HG03558 (cell line): ENCODE measurements around the gene PEX12.
"Not testable (repeated sequence)": the region's sequence is repeated elsewhere in the genome, so short reads cannot be mapped to it uniquely, and the experiment has no call there.

ENCODE experiments used
- ATAC-seq: cut with Tn5 transposase; IDR thresholded peaks from one replicate; pipeline ENCODE4 v1.9.1; 2021; ENCODE audit warnings: moderate number of reproducible peaks; ENCODE audit not compliant: unreplicated experiment; ENCODE audit errors: extremely low read depth

The PEX12 gene

GRCh38 chr17:35578197-35578928, at the start of gene PEX12:
TSS of gene PEX12 (minus strand) at chr17:35578571. CDS start at chr17:35578021, 550 bp downstream.
- peak; percentile 71 for ATAC-seq

- no peak for ATAC-seq
These were observed 49.0 kb upstream of the PEX12 start for GRCh38 chr17:35627417-35627816.

GRCh38 chr17:35621768-35622167, 43.4 kb upstream of the PEX12 start:
- no peak for ATAC-seq

GRCh38 chr17:35618628-35619027, 40.3 kb upstream of the PEX12 start:
- no peak for ATAC-seq

- no peak for ATAC-seq
These were observed 39.1 kb upstream of the PEX12 start for GRCh38 chr17:35617505-35617904.

- ATAC-seq: no peak
These were observed 38.2 kb upstream of the PEX12 start for GRCh38 chr17:35616536-35616935.

GRCh38 chr17:35614810-35615209, 36.4 kb upstream of the PEX12 start:
- no peak for ATAC-seq

GRCh38 chr17:35612924-35613521, 34.7 kb upstream of the PEX12 start:
- ATAC-seq: no peak

GRCh38 chr17:35610746-35611145, 32.4 kb upstream of the PEX12 start:
- ATAC-seq: not testable (repeated sequence)

- no peak for ATAC-seq
These were observed 31.5 kb upstream of the PEX12 start for GRCh38 chr17:35609831-35610230.

GRCh38 chr17:35607239-35607847, 29.0 kb upstream of the PEX12 start:
- no peak for ATAC-seq

GRCh38 chr17:35605678-35606077, 27.3 kb upstream of the PEX12 start:
- no peak for ATAC-seq

GRCh38 chr17:35603674-35604073, 25.3 kb upstream of the PEX12 start:
- ATAC-seq: no peak

GRCh38 chr17:35597604-35598003, 19.2 kb upstream of the PEX12 start:
- ATAC-seq: no peak

GRCh38 chr17:35596530-35597233, 18.3 kb upstream of the PEX12 start:
- no peak for ATAC-seq

- ATAC-seq: no peak
These were observed 17.7 kb upstream of the PEX12 start for GRCh38 chr17:35596072-35596471.

- ATAC-seq: no peak
These were observed 10.0 kb upstream of the PEX12 start for GRCh38 chr17:35588196-35588920.

- peak; percentile 56 for ATAC-seq
These were observed 8.9 kb upstream of the PEX12 start, which contains the start of gene AP2B1 for GRCh38 chr17:35587074-35587961. TSS of gene AP2B1 (plus strand) at chr17:35587322. CDS start at chr17:35594031, 6,709 bp downstream.

- no peak for ATAC-seq
These were observed 8.2 kb upstream of the PEX12 start for GRCh38 chr17:35586569-35587073.
